Hepatocyte (in vitro differentiated cells): ENCODE measurements around the gene CD34. TPM values are rescaled to one million over a fixed set of nuclear protein-coding genes. Genes with fewer than 3 reads are reported as not detected.

Experiments
- DNase-seq: peaks from one replicate; pipeline ENCODE4 v3.0.0-alpha.2; 2016; ENCODE audit warnings: low spot score
- H2AFZ ChIP-seq: fragments of 200-600 bp; sonication (generic); 2 replicates; pipeline ENCODE4 v1.6.0; 2016; ENCODE audit warnings: antibody characterized with exemption, mild to moderate bottlenecking
- H3K27ac ChIP-seq: fragments of 200-600 bp; sonication (generic); 2 replicates; pipeline ENCODE4 v1.5.1; 2016; ENCODE audit warnings: mild to moderate bottlenecking
- H3K27me3 ChIP-seq: fragments of 200-600 bp; sonication (generic); 2 replicates; pipeline ENCODE4 v1.6.1; 2016
- H3K36me3 ChIP-seq: fragments of 200-600 bp; sonication (generic); replicated peaks from 2 replicates; pipeline ENCODE4 v1.5.1; 2016; ENCODE audit warnings: low read depth; ENCODE audit not compliant: insufficient read depth
- H3K4me1 ChIP-seq: fragments of 200-600 bp; sonication (generic); 2 replicates; pipeline ENCODE4 v1.5.1; 2016; ENCODE audit warnings: mild to moderate bottlenecking, moderate library complexity; ENCODE audit not compliant: insufficient read depth
- H3K4me2 ChIP-seq: fragments of 200-600 bp; sonication (generic); 2 replicates; pipeline ENCODE4 v1.6.0; 2016
- H3K4me3 ChIP-seq: fragments of 200-600 bp; sonication (generic); 2 replicates; pipeline ENCODE4 v1.5.1; 2016; ENCODE audit warnings: mild to moderate bottlenecking
- H3K79me2 ChIP-seq: fragments of 200-600 bp; sonication (generic); 2 replicates; pipeline ENCODE4 v1.6.0; 2017; ENCODE audit warnings: mild to moderate bottlenecking
- H3K9me2 ChIP-seq: fragments of 200-600 bp; sonication (generic); replicated peaks from 2 replicates; pipeline ENCODE4 v1.6.0; 2017; ENCODE audit warnings: mild to moderate bottlenecking; ENCODE audit not compliant: insufficient read depth
- H3K9me3 ChIP-seq: fragments of 200-600 bp; sonication (generic); 2 replicates; pipeline ENCODE4 v1.5.1; 2016; ENCODE audit warnings: low read depth, mild to moderate bottlenecking
- H4K20me1 ChIP-seq: fragments of 200-600 bp; sonication (generic); 2 replicates; pipeline ENCODE4 v1.6.0; 2016; ENCODE audit warnings: mild to moderate bottlenecking; ENCODE audit not compliant: insufficient read depth, poor library complexity, severe bottlenecking
- EZH2 ChIP-seq: fragments of 200-600 bp; sonication (generic); IDR thresholded peaks from 2 replicates; pipeline ENCODE4 v1.6.1; 2016; ENCODE audit warnings: antibody characterized with exemption, mild to moderate bottlenecking, borderline replicate concordance
- EZH2phosphoT487 ChIP-seq: fragments of 200-600 bp; sonication (generic); IDR thresholded peaks from one replicate; pipeline ENCODE4 v1.6.1; 2018; ENCODE audit warnings: antibody characterized with exemption, mild to moderate bottlenecking, low read depth, moderate library complexity; ENCODE audit not compliant: unreplicated experiment, severe bottlenecking
- WGBS: methylation state at CpG from one replicate; pipeline ENCODE4 v1.1.6; 2016; ENCODE audit warnings: low lambda C conversion rate; ENCODE audit errors: missing lambda C conversion rate; 5-methylcytosine and 5-hydroxymethylcytosine counted together
- polyA plus RNA-seq: library from polyadenylated mRNA; unstranded; fragments of >200 nt; fragmentation: Nextera tagmentation; extraction: Ambion mirVana; gene quantifications from 2 replicates; pipeline ENCODE4 v1.2.1, GENCODE V29; 2016
- total RNA-seq: library from RNA; depleted of rRNA; stranded (reverse); fragments of >200 nt; gene quantifications from 2 replicates; pipeline ENCODE4 v1.2.3, GENCODE V29; 2014
- TF ChIP-seq, protein P1 (sequence below): fragments of 200-600 bp; sonication (generic); IDR thresholded peaks from 2 replicates; pipeline ENCODE4 v1.5.1; 2016; ENCODE audit warnings: antibody characterized with exemption, mild to moderate bottlenecking; ENCODE audit not compliant: poor library complexity

Gene CD34
- total and polyA plus RNA-seq, 2 experiments from 2014 or later: 0.90 to 2.4 TPM

DNA sequence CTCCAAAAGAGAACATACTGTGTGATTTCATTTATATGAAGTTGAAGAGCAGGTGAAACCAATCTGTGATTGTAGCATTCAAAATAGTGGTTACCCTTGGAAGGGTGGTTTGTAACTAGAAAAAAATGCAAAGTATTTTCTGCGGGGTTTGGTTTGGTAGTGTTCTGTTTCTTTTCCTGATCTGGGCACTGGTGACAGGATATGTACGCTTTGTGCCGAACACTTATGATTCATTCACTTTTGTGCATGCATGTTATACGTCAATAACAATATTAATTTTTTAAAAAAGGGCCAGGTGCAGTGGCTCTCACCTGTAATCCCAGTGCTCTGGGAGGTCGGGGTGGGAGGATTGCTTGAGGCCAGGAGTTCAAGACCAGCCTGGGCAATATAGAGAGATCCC is 63.8 kb downstream of the CD34 start:
- Histone ChIP-seq H3K9me3 (no peaks in the 10 kb centered on the region), H3K79me2 (peaks cover 6% of the 10 kb centered on the region), H3K4me2 (no peak overlapping the region), H2AFZ (no peak overlapping the region), H4K20me1 (no peaks in the 10 kb centered on the region), H3K27ac (no peak overlapping the region), H3K27me3 (no peaks in the 10 kb centered on the region), H3K36me3 (no peaks in the 10 kb centered on the region), H3K4me1 (peaks cover 6% of the 10 kb centered on the region), H3K9me2 (no peaks in the 10 kb centered on the region), H3K4me3 (no peak overlapping the region)
- no peak for DNase-seq
- TF ChIP-seq EZH2phosphoT487 (no peak), EZH2 (no peak)
- TF ChIP-seq, protein P1, sequence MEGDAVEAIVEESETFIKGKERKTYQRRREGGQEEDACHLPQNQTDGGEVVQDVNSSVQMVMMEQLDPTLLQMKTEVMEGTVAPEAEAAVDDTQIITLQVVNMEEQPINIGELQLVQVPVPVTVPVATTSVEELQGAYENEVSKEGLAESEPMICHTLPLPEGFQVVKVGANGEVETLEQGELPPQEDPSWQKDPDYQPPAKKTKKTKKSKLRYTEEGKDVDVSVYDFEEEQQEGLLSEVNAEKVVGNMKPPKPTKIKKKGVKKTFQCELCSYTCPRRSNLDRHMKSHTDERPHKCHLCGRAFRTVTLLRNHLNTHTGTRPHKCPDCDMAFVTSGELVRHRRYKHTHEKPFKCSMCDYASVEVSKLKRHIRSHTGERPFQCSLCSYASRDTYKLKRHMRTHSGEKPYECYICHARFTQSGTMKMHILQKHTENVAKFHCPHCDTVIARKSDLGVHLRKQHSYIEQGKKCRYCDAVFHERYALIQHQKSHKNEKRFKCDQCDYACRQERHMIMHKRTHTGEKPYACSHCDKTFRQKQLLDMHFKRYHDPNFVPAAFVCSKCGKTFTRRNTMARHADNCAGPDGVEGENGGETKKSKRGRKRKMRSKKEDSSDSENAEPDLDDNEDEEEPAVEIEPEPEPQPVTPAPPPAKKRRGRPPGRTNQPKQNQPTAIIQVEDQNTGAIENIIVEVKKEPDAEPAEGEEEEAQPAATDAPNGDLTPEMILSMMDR: no peak
- 80% methylated on average over 5 of the region's 5 CpGs for WGBS

DNA sequence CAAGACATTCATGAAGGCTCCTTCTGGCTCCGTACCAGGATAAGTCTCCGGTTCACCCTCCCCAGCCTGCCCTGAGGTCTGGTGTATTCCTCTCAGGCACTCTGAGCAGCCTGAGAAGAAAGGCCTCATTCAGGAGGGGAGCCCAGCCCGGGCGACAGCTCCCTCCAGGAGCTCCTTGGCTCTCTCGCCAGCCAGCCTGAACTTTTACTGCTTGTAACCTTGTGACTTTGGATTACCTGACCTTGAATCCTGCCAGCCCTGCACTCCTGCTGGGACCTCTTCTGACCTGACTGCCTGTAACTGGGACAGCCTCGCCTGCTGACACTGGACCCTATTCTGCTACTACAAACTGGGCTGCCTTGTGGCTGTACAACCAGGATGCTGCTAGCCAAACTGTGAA is 65.8 kb downstream of the CD34 start:
- TF ChIP-seq EZH2phosphoT487 (no peak), EZH2 (no peak)
- TF ChIP-seq, protein P1: no peak
- H2AFZ ChIP-seq: no peak overlapping the region
- no peaks in the 10 kb centered on the region for H3K9me2 ChIP-seq
- peaks cover 6% of the 10 kb centered on the region for H3K4me1 ChIP-seq
- H3K4me3 ChIP-seq: no peak overlapping the region
- WGBS: 92% methylated on average over 6 of the region's 6 CpGs
- peaks cover 6% of the 10 kb centered on the region for H3K79me2 ChIP-seq
- H4K20me1 ChIP-seq: no peaks in the 10 kb centered on the region
- H3K27me3 ChIP-seq: no peaks in the 10 kb centered on the region
- no peak overlapping the region for H3K4me2 ChIP-seq
- H3K27ac ChIP-seq: no peak overlapping the region
- H3K36me3 ChIP-seq: no peaks in the 10 kb centered on the region
- no peaks in the 10 kb centered on the region for H3K9me3 ChIP-seq
- no peak for DNase-seq

DNA sequence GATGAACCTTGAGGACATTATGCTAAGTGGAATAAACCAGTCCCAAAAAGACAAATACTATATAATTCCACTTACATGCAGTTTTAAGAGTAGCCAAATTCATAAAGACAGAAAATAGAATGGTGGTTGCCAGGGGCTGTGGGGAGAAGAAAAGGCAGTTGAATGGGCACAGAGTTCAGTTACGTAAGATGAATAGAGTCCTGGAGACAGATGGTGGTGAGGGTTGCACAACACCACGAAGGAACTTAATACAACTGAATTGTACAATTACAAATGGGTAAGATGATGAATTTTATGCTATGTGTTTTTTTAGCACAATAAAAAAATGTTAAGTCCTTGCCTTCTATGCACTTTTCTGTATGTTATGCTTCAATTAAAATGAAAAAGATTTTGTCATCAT is 66.6 kb downstream of the CD34 start:
- no peaks in the 10 kb centered on the region for H3K36me3 ChIP-seq
- no peaks in the 10 kb centered on the region for H3K9me3 ChIP-seq
- no peaks in the 10 kb centered on the region for H4K20me1 ChIP-seq
- DNase-seq: no peak
- H3K79me2 ChIP-seq: peaks cover 6% of the 10 kb centered on the region
- WGBS: 96% methylated on average over 2 of the region's 2 CpGs
- no peak overlapping the region for H3K27ac ChIP-seq
- H3K27me3 ChIP-seq: no peaks in the 10 kb centered on the region
- H3K4me3 ChIP-seq: no peak overlapping the region
- no peak overlapping the region for H3K4me2 ChIP-seq
- TF ChIP-seq EZH2phosphoT487 (no peak), EZH2 (no peak)
- TF ChIP-seq, protein P1: no peak
- no peak overlapping the region for H2AFZ ChIP-seq
- H3K9me2 ChIP-seq: no peaks in the 10 kb centered on the region
- H3K4me1 ChIP-seq: peaks cover 6% of the 10 kb centered on the region

DNA sequence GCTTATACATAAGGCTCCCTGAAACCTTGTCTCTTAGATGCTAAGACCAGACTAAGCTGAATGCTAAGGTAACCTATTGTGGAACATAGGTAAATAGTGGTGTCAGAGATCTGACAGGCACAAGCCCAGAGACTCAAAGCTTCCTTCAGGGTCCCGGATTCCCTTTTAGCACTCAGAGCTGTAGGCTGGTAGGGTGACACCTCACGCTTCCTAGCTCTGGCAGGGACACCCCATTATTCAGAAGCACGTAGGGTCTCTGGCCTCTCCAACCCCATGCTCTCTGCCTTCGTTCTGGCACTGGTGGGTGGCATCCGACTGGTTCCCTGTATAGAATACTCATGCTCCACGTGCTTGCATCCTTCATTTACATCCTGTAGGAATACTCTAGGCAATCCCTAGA is 68.4 kb downstream of the CD34 start:
- Histone ChIP-seq H3K79me2 (peaks cover 8% of the 10 kb centered on the region), H3K4me1 (peaks cover 5% of the 10 kb centered on the region), H2AFZ (no peak overlapping the region), H3K9me3 (no peaks in the 10 kb centered on the region), H4K20me1 (no peaks in the 10 kb centered on the region), H3K27ac (no peak overlapping the region), H3K36me3 (no peaks in the 10 kb centered on the region), H3K27me3 (no peaks in the 10 kb centered on the region), H3K4me3 (no peak overlapping the region), H3K4me2 (no peak overlapping the region), H3K9me2 (no peaks in the 10 kb centered on the region)
- DNase-seq: no peak
- WGBS: 90% methylated on average over 6 of the region's 6 CpGs
- TF ChIP-seq, protein P1: no peak
- TF ChIP-seq EZH2 (no peak), EZH2phosphoT487 (no peak)
